ENCODE data around the gene EPPIN.

- TF ChIP-seq CTCF (conservative IDR thresholded peaks at IDR 0.05 in 1 of 2, IDR thresholded peaks at IDR 0.05 in 1 of 2; ENCODE audit: low read depth in 1 of 2, low read length in 2 of 2) = no peak
- no peak for TF ChIP-seq EZH2 (IDR thresholded peaks at IDR 0.05; ENCODE audit: low read length, missing control alignments)
Measured at GRCh38 chr20:45506398-45506797, 40.8 kb downstream of the EPPIN start.

Measured in fibroblast of lung (primary cell).